NT2/D1 (cell line): ENCODE data around the gene TRIM25.

Experiments
- SUZ12 ChIP-seq: IDR thresholded peaks from 2 replicates; pipeline ENCODE4 v1.6.1; 2011; ENCODE audit not compliant: insufficient read length, insufficient read depth; ENCODE audit errors: extremely low read depth
- ZNF274 ChIP-seq: IDR thresholded peaks from 2 replicates; pipeline ENCODE4 v1.6.1; 2011; ENCODE audit warnings: mild to moderate bottlenecking, low read depth, low read length

DNA sequence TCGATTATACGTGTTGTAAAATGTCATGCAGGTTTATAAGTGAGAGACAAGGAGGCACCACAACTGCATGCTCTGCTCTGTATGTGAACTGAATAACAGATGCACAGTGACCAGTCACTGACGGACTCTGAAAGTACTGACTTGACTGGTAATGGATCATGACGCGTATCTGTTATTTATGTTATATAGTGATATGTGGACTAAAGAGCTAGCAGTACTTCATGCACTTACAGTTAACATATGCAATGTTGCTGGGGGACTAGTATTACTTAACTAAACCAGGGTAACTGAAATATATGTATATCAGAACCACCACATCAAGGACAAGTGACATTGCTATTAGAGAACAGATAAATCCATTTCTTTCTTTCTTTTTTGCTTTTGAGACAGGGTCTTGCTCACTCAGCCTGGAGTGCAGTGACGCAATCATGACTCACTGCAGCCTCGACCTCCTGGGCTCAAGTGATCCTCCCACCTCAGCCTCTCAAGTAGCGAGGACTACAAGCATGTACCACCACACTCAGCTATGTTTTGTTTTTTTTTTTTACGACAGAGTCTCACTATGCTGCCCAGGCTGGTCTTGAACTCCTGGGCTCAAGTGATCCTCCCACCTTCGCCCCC lies 29.8 kb upstream of the TRIM25 start:
- no peak for TF ChIP-seq ZNF274
- TF ChIP-seq SUZ12, result no peak
